Mucosa of rectum (tissue), 2 donors: ENCODE data around the gene ADAMTS10.

Experiments
- H3K27ac ChIP-seq, 2 donors: one replicate each; pipeline ENCODE4 v1.7.0; 2013; ENCODE audit warnings: inconsistent platforms in 2 of 2, low read depth in 2 of 2, low read length in 2 of 2
- H3K27me3 ChIP-seq, 2 donors: one replicate each; pipeline ENCODE4 v1.7.0; 2013; ENCODE audit warnings: low read length in 2 of 2; ENCODE audit not compliant: control insufficient read depth in 2 of 2, insufficient read depth in 2 of 2
- H3K36me3 ChIP-seq, 2 donors: one replicate each; pipeline ENCODE4 v1.7.0; 2013; ENCODE audit warnings: low read length in 2 of 2; ENCODE audit not compliant: control insufficient read depth in 2 of 2, insufficient read depth in 2 of 2
- H3K4me1 ChIP-seq, 2 donors: one replicate each; pipeline ENCODE4 v1.7.0; 2013; ENCODE audit warnings: low read length in 2 of 2, mild to moderate bottlenecking in 1 of 2; ENCODE audit not compliant: control insufficient read depth in 2 of 2, insufficient read depth in 2 of 2
- H3K4me3 ChIP-seq, 2 donors: one replicate each; pipeline ENCODE4 v1.7.0; 2013; ENCODE audit warnings: low read length in 2 of 2
- H3K9ac ChIP-seq, 2 donors: one replicate each; pipeline ENCODE4 v1.7.0; 2013; ENCODE audit warnings: low read length in 2 of 2, low read depth in 1 of 2, mild to moderate bottlenecking in 1 of 2
- H3K9me3 ChIP-seq, 2 donors: one replicate each; pipeline ENCODE4 v1.7.0; 2013; ENCODE audit warnings: low read length in 2 of 2; ENCODE audit not compliant: control insufficient read depth in 2 of 2
- donor health status: healthy.
- donor health status: Normal muscosa, but diverticular disease.

Gene ADAMTS10

GRCh38 chr19:8610041-8610935 lies at the start of gene ADAMTS10:
TSS of gene ADAMTS10 (minus strand) at chr19:8610715. CDS start at chr19:8605710, 5,005 bp downstream.
- Histone ChIP-seq H3K9ac (peak within 1 kb of the TSS; percentile 63 to 75), H3K27ac (peak within 1 kb of the TSS; percentile 34 to 52), H3K9me3 (no peaks in the 10 kb centered on the region), H3K27me3 (peaks cover 3 to 15% of the 10 kb centered on the region in 2 donors), H3K36me3 (no peaks in the 10 kb centered on the region), H3K4me3 (peak within 1 kb of the TSS; percentile 76 to 85), H3K4me1 (peaks cover 10 to 15% of the 10 kb centered on the region in 2 donors)

- Histone ChIP-seq H3K4me3 (no peak overlapping the region), H3K9ac (no peak overlapping the region), H3K27ac (no peak overlapping the region), H3K4me1 (no peaks in the 10 kb centered on the region), H3K27me3 (peaks cover 0 to 2% of the 10 kb centered on the region in 2 donors), H3K36me3 (no peaks in the 10 kb centered on the region), H3K9me3 (no peaks in the 10 kb centered on the region)
These were observed 49.4 kb upstream of the ADAMTS10 start for GRCh38 chr19:8659905-8660304.

- H3K27ac ChIP-seq: no peak overlapping the region
These were observed 47.4 kb upstream of the ADAMTS10 start for GRCh38 chr19:8657869-8658268.

GRCh38 chr19:8655340-8655709 lies 44.8 kb upstream of the ADAMTS10 start:
- Histone ChIP-seq H3K4me3 (no peak overlapping the region), H3K36me3 (no peaks in the 10 kb centered on the region), H3K27ac (no peak overlapping the region), H3K27me3 (peaks cover 0 to 2% of the 10 kb centered on the region in 2 donors), H3K9ac (no peak overlapping the region), H3K4me1 (peaks cover 0 to 2% of the 10 kb centered on the region in 2 donors), H3K9me3 (no peaks in the 10 kb centered on the region)

More at GRCh38 chr19:8657869-8658268, 47.4 kb upstream of the ADAMTS10 start:
- Histone ChIP-seq H3K4me1 (peaks cover 0 to 2% of the 10 kb centered on the region in 2 donors), H3K36me3 (no peaks in the 10 kb centered on the region), H3K9me3 (no peaks in the 10 kb centered on the region), H3K4me3 (no peak overlapping the region), H3K9ac (no peak overlapping the region), H3K27me3 (peaks cover 0 to 2% of the 10 kb centered on the region in 2 donors)

- Histone ChIP-seq H3K4me1 (peaks cover 0 to 2% of the 10 kb centered on the region in 2 donors), H3K27me3 (peaks cover 0 to 2% of the 10 kb centered on the region in 2 donors), H3K9me3 (no peaks in the 10 kb centered on the region), H3K27ac (no peak overlapping the region), H3K36me3 (no peaks in the 10 kb centered on the region), H3K9ac (peak overlapping the region in 1 of 2 donors; percentile 41), H3K4me3 (peak overlapping the region; percentile 40 to 63)
These were observed 44.2 kb upstream of the ADAMTS10 start for GRCh38 chr19:8654591-8655339.

- H3K4me1 ChIP-seq: no peaks in the 10 kb centered on the region
- H3K9me3 ChIP-seq: no peaks in the 10 kb centered on the region
- no peaks in the 10 kb centered on the region for H3K36me3 ChIP-seq
- no peak overlapping the region for H3K27ac ChIP-seq
- H3K4me3 ChIP-seq: no peak overlapping the region
- no peak overlapping the region for H3K9ac ChIP-seq
- H3K27me3 ChIP-seq: no peaks in the 10 kb centered on the region
These were observed 37.7 kb upstream of the ADAMTS10 start for GRCh38 chr19:8648240-8648639.

- no peak overlapping the region for H3K27ac ChIP-seq
- no peak overlapping the region for H3K9ac ChIP-seq
- H3K4me1 ChIP-seq: peaks cover 0 to 2% of the 10 kb centered on the region in 2 donors
- H3K36me3 ChIP-seq: no peaks in the 10 kb centered on the region
- H3K9me3 ChIP-seq: no peaks in the 10 kb centered on the region
- H3K27me3 ChIP-seq: no peaks in the 10 kb centered on the region
- H3K4me3 ChIP-seq: no peak overlapping the region
These were observed 33.5 kb upstream of the ADAMTS10 start for GRCh38 chr19:8643860-8644653.

- H3K9ac ChIP-seq: no peak overlapping the region
- no peaks in the 10 kb centered on the region for H3K27me3 ChIP-seq
- no peak overlapping the region for H3K27ac ChIP-seq
- peaks cover 0 to 2% of the 10 kb centered on the region in 2 donors for H3K4me1 ChIP-seq
- no peak overlapping the region for H3K4me3 ChIP-seq
- no peaks in the 10 kb centered on the region for H3K36me3 ChIP-seq
- no peaks in the 10 kb centered on the region for H3K9me3 ChIP-seq
These were observed 32.0 kb upstream of the ADAMTS10 start for GRCh38 chr19:8642561-8642960.

- H3K9ac ChIP-seq: no peak overlapping the region
- H3K4me1 ChIP-seq: peaks cover 0 to 2% of the 10 kb centered on the region in 2 donors
- no peak overlapping the region for H3K27ac ChIP-seq
- no peaks in the 10 kb centered on the region for H3K9me3 ChIP-seq
- no peaks in the 10 kb centered on the region for H3K36me3 ChIP-seq
- H3K4me3 ChIP-seq: no peak overlapping the region
- no peaks in the 10 kb centered on the region for H3K27me3 ChIP-seq
These were observed 31.5 kb upstream of the ADAMTS10 start for GRCh38 chr19:8641908-8642547.
